Endothelial cell of umbilical vein (primary cell): ENCODE data around the gene TTC21B. TPM values are rescaled to one million over a fixed set of nuclear protein-coding genes. Genes with fewer than 3 reads are reported as not detected.

ENCODE experiments used
- BruUV-seq: library from RNA; stranded (reverse); fragments of 400-500 nt; replicated peaks from 2 replicates; lab custom pipeline; 2021; lab: Mats Ljungman, UMichigan
- CTCF ChIA-PET: fragments of 300-600, 350-600 bp; sonication (Branson Sonifier 250); formaldehyde crosslinking; loops from one replicate; lab custom pipeline; 2021; ENCODE audit warnings: antibody characterized with exemption, inconsistent platforms; lab: Charles Lee
- POLR2A ChIA-PET: fragments of 300-600, 350-600 bp; sonication (Branson Sonifier 250); formaldehyde crosslinking; loops from one replicate; lab custom pipeline; 2021; ENCODE audit warnings: antibody characterized with exemption, inconsistent platforms; lab: Charles Lee
- DNase-seq: peaks from one replicate; pipeline ENCODE4 v3.0.0-alpha.2; 2011; ENCODE audit warnings: low read depth, low spot score
- FAIRE-seq: peaks from 2 replicates; lab custom pipeline; 2011; peaks lifted over from hg19 to GRCh38; lab: Jason Lieb, UNC
- H2AFZ ChIP-seq: 2 replicates; pipeline ENCODE4 v1.6.0; 2012; ENCODE audit warnings: low read depth, low read length, control low read depth, inconsistent platforms
- H3K27ac ChIP-seq: 2 replicates; pipeline ENCODE4 v1.5.1; 2011; ENCODE audit warnings: low read depth, mild to moderate bottlenecking, control low read depth, low read length, moderate library complexity; ENCODE audit not compliant: insufficient read depth
- H3K27me3 ChIP-seq, 2 experiments: 2 replicates each; pipeline versions ENCODE4 v1.6.0 to v1.6.1; 2011; ENCODE audit warnings: low read length in 2 of 2, mixed read lengths in 1 of 2; ENCODE audit not compliant: control insufficient read depth in 2 of 2, insufficient read depth in 2 of 2
- H3K36me3 ChIP-seq, 2 experiments: 2 replicates in 1 of 2; 3 replicates in 1 of 2; pipeline ENCODE4 v1.5.1; 2011; ENCODE audit warnings: low read length in 2 of 2, mild to moderate bottlenecking in 1 of 2, moderate library complexity in 1 of 2; ENCODE audit not compliant: control insufficient read depth in 2 of 2, insufficient read depth in 2 of 2; ENCODE audit errors: extremely low read depth in 1 of 2
- H3K4me1 ChIP-seq: 3 replicates; pipeline ENCODE4 v1.5.1; 2011; ENCODE audit warnings: mild to moderate bottlenecking, low read length; ENCODE audit not compliant: control insufficient read depth, insufficient read depth; ENCODE audit errors: extremely low read depth
- H3K4me2 ChIP-seq: 2 replicates; pipeline ENCODE4 v1.6.1; 2011; ENCODE audit warnings: low read length, control low read depth, mixed read lengths; ENCODE audit not compliant: insufficient read depth
- H3K4me3 ChIP-seq, 3 experiments: fragments of 200-600 bp in 1 of 3; sonication (generic), shearing (Covaris generic) in 1 of 3; replicated peaks in 1 of 3; 2 replicates each; pipeline ENCODE4 v1.5.1; 2011 to 2016; ENCODE audit warnings: control low read depth in 3 of 3, low read length in 3 of 3, mild to moderate bottlenecking in 2 of 3, inconsistent platforms in 1 of 3, low read depth in 1 of 3, moderate library complexity in 1 of 3; ENCODE audit not compliant: insufficient read depth in 1 of 3
- H3K79me2 ChIP-seq: 2 replicates; pipeline ENCODE4 v1.6.0; 2012; ENCODE audit warnings: low read length, inconsistent platforms; ENCODE audit not compliant: control insufficient read depth, insufficient read depth
- H3K9ac ChIP-seq: replicated peaks from 2 replicates; pipeline ENCODE3; 2011; ENCODE audit warnings: low read length, control low read depth; ENCODE audit not compliant: insufficient read depth; ENCODE audit errors: extremely low read depth
- H3K9me1 ChIP-seq: replicated peaks from 3 replicates; pipeline ENCODE4 v1.6.0; 2011; ENCODE audit warnings: mild to moderate bottlenecking, low read length; ENCODE audit not compliant: control insufficient read depth, insufficient read depth; ENCODE audit errors: extremely low read depth
- H3K9me3 ChIP-seq: replicated peaks from 2 replicates; pipeline ENCODE4 v1.5.1; 2012; ENCODE audit warnings: low read length, inconsistent platforms; ENCODE audit not compliant: control insufficient read depth, insufficient read depth
- H4K20me1 ChIP-seq: replicated peaks from 2 replicates; pipeline ENCODE3; 2011; ENCODE audit warnings: mild to moderate bottlenecking, low read length; ENCODE audit not compliant: control insufficient read depth, insufficient read depth; ENCODE audit errors: extremely low read depth
- CTCF ChIP-seq, 2 donors: IDR thresholded peaks; 1 replicate in 1 of 2; 2 replicates in 1 of 2; pipeline ENCODE4 v1.5.1; 2011; ENCODE audit warnings: low read length in 2 of 2, mild to moderate bottlenecking in 2 of 2, moderate library complexity in 2 of 2, control low read depth in 1 of 2, inconsistent platforms in 1 of 2, low read depth in 1 of 2; ENCODE audit not compliant: insufficient read depth in 1 of 2; ENCODE audit errors: extremely low read depth in 1 of 2
- EZH2 ChIP-seq: IDR thresholded peaks from 2 replicates; pipeline ENCODE4 v1.6.1; 2012; ENCODE audit warnings: borderline replicate concordance, low read depth, mild to moderate bottlenecking, moderate library complexity, low read length, inconsistent platforms; ENCODE audit not compliant: severe bottlenecking
- FOS ChIP-seq: IDR thresholded peaks from 2 replicates; pipeline ENCODE4 v1.6.1; 2011; ENCODE audit warnings: mild to moderate bottlenecking, low read length, moderate library complexity, borderline replicate concordance; ENCODE audit not compliant: insufficient read depth
- GATA2 ChIP-seq: IDR thresholded peaks from 2 replicates; pipeline ENCODE4 v1.7.0; 2011; ENCODE audit warnings: low read depth, mild to moderate bottlenecking, moderate library complexity, mixed read lengths, low read length; ENCODE audit not compliant: insufficient read length, insufficient read depth
- JUN ChIP-seq: IDR thresholded peaks from 2 replicates; pipeline ENCODE4 v1.6.1; 2011; ENCODE audit warnings: borderline replicate concordance, low read depth; ENCODE audit not compliant: insufficient read length, insufficient read depth
- MAX ChIP-seq: IDR thresholded peaks from 2 replicates; pipeline ENCODE4 v1.6.1; 2011; ENCODE audit not compliant: insufficient read depth, insufficient read length
- MYC ChIP-seq: IDR thresholded peaks from one replicate; pipeline ENCODE4 v1.6.1; 2011; ENCODE audit warnings: mild to moderate bottlenecking, low read depth, low read length
- POLR2A ChIP-seq: IDR thresholded peaks from 2 replicates; pipeline ENCODE4 v1.6.1; 2012; ENCODE audit warnings: low read depth, mild to moderate bottlenecking, control low read depth, low read length
- POLR2AphosphoS5 ChIP-seq: IDR thresholded peaks from 2 replicates; pipeline ENCODE4 v1.6.1; 2012; ENCODE audit warnings: low read depth, mild to moderate bottlenecking, control low read depth, low read length, moderate library complexity; ENCODE audit not compliant: insufficient read depth
- dilution Hi-C: fragments of 300-500 bp; cut with MboI; formaldehyde crosslinking; loops from one replicate; pipeline ENCODE4 v1.15.0; 2019; ENCODE audit warnings: low sequenced_read_pairs; ENCODE audit not compliant: extremely low pct_ligation_motif_present
- intact Hi-C: fragments of 100-400 bp; cut with micrococcal nuclease; formaldehyde crosslinking; loops from one replicate; pipeline ENCODE4 v1.10.0; 2022
- polyA plus RNA-seq, 4 experiments: library from polyadenylated mRNA; depleted of rRNA in 3 of 4; stranded (reverse) in 3 of 4; unstranded in 1 of 4; fragments of >200 nt; gene quantifications; 2 replicates each; pipeline versions ENCODE4 v1.2.1 to v1.2.3, GENCODE V29; 2011 to 2012; ENCODE audit warnings: missing spikeins in 1 of 4
- total RNA-seq: library from RNA; stranded (reverse); gene quantifications from 2 replicates; pipeline ENCODE4 v1.2.3, GENCODE V29; 2021

The TTC21B gene
- total and polyA plus RNA-seq, 2 donors (not counting 3 experiments of a cell fraction or from before 2014, with no cell fraction given) = 8.0 to 21.9 TPM

GRCh38 chr2:165990846-165991245 is 37.3 kb upstream of the TTC21B start:
- Histone ChIP-seq H3K9ac (no peak overlapping the region), H3K27ac (no peak overlapping the region), H4K20me1 (no peaks in the 10 kb centered on the region), H3K9me1 (no peaks in the 10 kb centered on the region), H3K9me3 (no peaks in the 10 kb centered on the region), H3K27me3 (no peaks in the 10 kb centered on the region), H3K79me2 (no peaks in the 10 kb centered on the region), H3K4me1 (no peaks in the 10 kb centered on the region), H3K4me2 (no peak overlapping the region), H3K4me3 (no peak overlapping the region), H2AFZ (no peak overlapping the region), H3K36me3 (no peaks in the 10 kb centered on the region)
- no TSS peak for BruUV-seq
- DNase-seq (no peak), FAIRE-seq (no peak)
- CTCF ChIA-PET = no interaction called here
- POLR2A ChIA-PET = no interaction called here
- TF ChIP-seq POLR2A = no peak
- no peak for TF ChIP-seq MAX
- no peak for TF ChIP-seq POLR2AphosphoS5
- TF ChIP-seq FOS = no peak
- no peak for TF ChIP-seq CTCF (IDR thresholded peaks at IDR 0.05; ENCODE audit: extremely low read depth in 1 of 2, insufficient read depth in 1 of 2, low read depth in 1 of 2, low read length in 2 of 2)
- TF ChIP-seq MYC = no peak
- TF ChIP-seq JUN = no peak
- TF ChIP-seq GATA2 = no peak
- no peak for TF ChIP-seq EZH2
- dilution Hi-C loops (no loop called here), intact Hi-C loops (no loop called here)
